ENCODE data around the gene MTMR1. TPM values are rescaled to one million over a fixed set of nuclear protein-coding genes. Genes with fewer than 3 reads are reported as not detected.

The MTMR1 gene
- 31.8 and 40.0 TPM in 2 replicates for total RNA-seq

GRCh38 chrX:150692831-150693724, at the start of gene MTMR1:
TSS of gene MTMR1 (plus strand) at chrX:150693396. CDS start at chrX:150693531, 135 bp downstream.
- H3K27ac Mint-ChIP-seq = peak within 1 kb of the TSS; percentile 97
- H3K36me3 Mint-ChIP-seq (ENCODE audit: low read depth) = peaks cover 9% of the 10 kb centered on the region
- H3K9me3 Mint-ChIP-seq = no peaks in the 10 kb centered on the region
- H3K4me1 Mint-ChIP-seq (ENCODE audit: low read depth) = peaks cover 73% of the 10 kb centered on the region
- no peaks in the 10 kb centered on the region for H3K27me3 Mint-ChIP-seq (ENCODE audit: insufficient read depth)
- intact Hi-C loops (cut with micrococcal nuclease) = loop anchor here (5.0 to 10.0 kb wide), 4 partner anchors 56 to 1188 kb away; partner anchors contain the start of genes EOLA2, IDS and VMA21
- DNase-seq (ENCODE audit: low spot score) = no peak
- H3K4me3 Mint-ChIP-seq = peak within 1 kb of the TSS; percentile 91

- Mint-ChIP-seq H3K27me3 (ENCODE audit: insufficient read depth) (no peaks in the 10 kb centered on the region), H3K36me3 (ENCODE audit: low read depth) (peaks cover 15% of the 10 kb centered on the region), H3K4me3 (no peak overlapping the region), H3K4me1 (ENCODE audit: low read depth) (no peaks in the 10 kb centered on the region), H3K9me3 (no peaks in the 10 kb centered on the region), H3K27ac (no peak overlapping the region)
- DNase-seq (ENCODE audit: low spot score) = no peak
- intact Hi-C loops (cut with micrococcal nuclease) = no loop called here
These were observed 49.2 kb upstream of the MTMR1 start for GRCh38 chrX:150643958-150644357.

- Mint-ChIP-seq H3K27ac (no peak overlapping the region), H3K4me3 (no peak overlapping the region), H3K9me3 (no peaks in the 10 kb centered on the region), H3K4me1 (ENCODE audit: low read depth) (no peaks in the 10 kb centered on the region), H3K27me3 (ENCODE audit: insufficient read depth) (no peaks in the 10 kb centered on the region), H3K36me3 (ENCODE audit: low read depth) (peaks cover 19% of the 10 kb centered on the region)
- intact Hi-C loops (cut with micrococcal nuclease) = no loop called here
- DNase-seq (ENCODE audit: low spot score) = no peak
These were observed 48.8 kb upstream of the MTMR1 start for GRCh38 chrX:150644422-150644821.

GRCh38 chrX:150647331-150647730, 45.9 kb upstream of the MTMR1 start:
- Mint-ChIP-seq H3K4me1 (ENCODE audit: low read depth) (peaks cover 4% of the 10 kb centered on the region), H3K9me3 (no peaks in the 10 kb centered on the region), H3K4me3 (no peak overlapping the region), H3K27me3 (ENCODE audit: insufficient read depth) (no peaks in the 10 kb centered on the region), H3K36me3 (ENCODE audit: low read depth) (peaks cover 32% of the 10 kb centered on the region), H3K27ac (no peak overlapping the region)
- no peak for DNase-seq (ENCODE audit: low spot score)
- intact Hi-C loops (cut with micrococcal nuclease) = no loop called here

GRCh38 chrX:150648296-150648940, 44.8 kb upstream of the MTMR1 start:
- DNase-seq (ENCODE audit: low spot score) = no peak
- intact Hi-C loops (cut with micrococcal nuclease) = no loop called here
- H3K36me3 Mint-ChIP-seq (ENCODE audit: low read depth) = peaks cover 30% of the 10 kb centered on the region
- no peak overlapping the region for H3K27ac Mint-ChIP-seq
- H3K4me1 Mint-ChIP-seq (ENCODE audit: low read depth) = peaks cover 4% of the 10 kb centered on the region
- no peaks in the 10 kb centered on the region for H3K27me3 Mint-ChIP-seq (ENCODE audit: insufficient read depth)
- no peaks in the 10 kb centered on the region for H3K9me3 Mint-ChIP-seq
- H3K4me3 Mint-ChIP-seq = no peak overlapping the region

GRCh38 chrX:150649096-150649870, 43.9 kb upstream of the MTMR1 start:
- Mint-ChIP-seq H3K4me3 (no peak overlapping the region), H3K27ac (no peak overlapping the region), H3K4me1 (ENCODE audit: low read depth) (peaks cover 4% of the 10 kb centered on the region), H3K27me3 (ENCODE audit: insufficient read depth) (no peaks in the 10 kb centered on the region), H3K9me3 (no peaks in the 10 kb centered on the region), H3K36me3 (ENCODE audit: low read depth) (peaks cover 34% of the 10 kb centered on the region)
- intact Hi-C loops (cut with micrococcal nuclease) = no loop called here
- no peak for DNase-seq (ENCODE audit: low spot score)

- Mint-ChIP-seq H3K27me3 (ENCODE audit: insufficient read depth) (no peaks in the 10 kb centered on the region), H3K36me3 (ENCODE audit: low read depth) (peaks cover 31% of the 10 kb centered on the region), H3K4me1 (ENCODE audit: low read depth) (peaks cover 4% of the 10 kb centered on the region), H3K4me3 (no peak overlapping the region), H3K27ac (no peak overlapping the region), H3K9me3 (no peaks in the 10 kb centered on the region)
- intact Hi-C loops (cut with micrococcal nuclease) = no loop called here
- DNase-seq (ENCODE audit: low spot score) = no peak
These were observed 41.3 kb upstream of the MTMR1 start for GRCh38 chrX:150651906-150652305.

GRCh38 chrX:150655788-150656187, 37.4 kb upstream of the MTMR1 start:
- Mint-ChIP-seq H3K4me3 (no peak overlapping the region), H3K9me3 (no peaks in the 10 kb centered on the region), H3K27me3 (ENCODE audit: insufficient read depth) (no peaks in the 10 kb centered on the region), H3K36me3 (ENCODE audit: low read depth) (peaks cover 21% of the 10 kb centered on the region), H3K27ac (no peak overlapping the region), H3K4me1 (ENCODE audit: low read depth) (peaks cover 1% of the 10 kb centered on the region)
- intact Hi-C loops (cut with micrococcal nuclease) = no loop called here
- no peak for DNase-seq (ENCODE audit: low spot score)

GRCh38 chrX:150663073-150663472, 30.1 kb upstream of the MTMR1 start:
- H3K4me1 Mint-ChIP-seq (ENCODE audit: low read depth) = no peaks in the 10 kb centered on the region
- H3K4me3 Mint-ChIP-seq = no peak overlapping the region
- intact Hi-C loops (cut with micrococcal nuclease) = no loop called here
- peaks cover 22% of the 10 kb centered on the region for H3K36me3 Mint-ChIP-seq (ENCODE audit: low read depth)
- no peaks in the 10 kb centered on the region for H3K27me3 Mint-ChIP-seq (ENCODE audit: insufficient read depth)
- H3K9me3 Mint-ChIP-seq = no peaks in the 10 kb centered on the region
- no peak for DNase-seq (ENCODE audit: low spot score)
- H3K27ac Mint-ChIP-seq = no peak overlapping the region

GRCh38 chrX:150664290-150664689, 28.9 kb upstream of the MTMR1 start:
- Mint-ChIP-seq H3K4me3 (no peak overlapping the region), H3K27me3 (ENCODE audit: insufficient read depth) (no peaks in the 10 kb centered on the region), H3K9me3 (no peaks in the 10 kb centered on the region), H3K4me1 (ENCODE audit: low read depth) (no peaks in the 10 kb centered on the region), H3K36me3 (ENCODE audit: low read depth) (peaks cover 22% of the 10 kb centered on the region), H3K27ac (no peak overlapping the region)
- DNase-seq (ENCODE audit: low spot score) = no peak
- intact Hi-C loops (cut with micrococcal nuclease) = no loop called here

GRCh38 chrX:150676221-150676620, 17.0 kb upstream of the MTMR1 start:
- H3K27ac Mint-ChIP-seq = no peak overlapping the region
- H3K36me3 Mint-ChIP-seq (ENCODE audit: low read depth) = peaks cover 4% of the 10 kb centered on the region
- H3K4me1 Mint-ChIP-seq (ENCODE audit: low read depth) = no peaks in the 10 kb centered on the region
- DNase-seq (ENCODE audit: low spot score) = no peak
- H3K9me3 Mint-ChIP-seq = no peaks in the 10 kb centered on the region
- H3K27me3 Mint-ChIP-seq (ENCODE audit: insufficient read depth) = peaks cover 2% of the 10 kb centered on the region
- no peak overlapping the region for H3K4me3 Mint-ChIP-seq
- intact Hi-C loops (cut with micrococcal nuclease) = no loop called here

- Mint-ChIP-seq H3K27me3 (ENCODE audit: insufficient read depth) (peaks cover 2% of the 10 kb centered on the region), H3K9me3 (no peaks in the 10 kb centered on the region), H3K4me1 (ENCODE audit: low read depth) (peaks cover 5% of the 10 kb centered on the region), H3K27ac (no peak overlapping the region), H3K4me3 (no peak overlapping the region), H3K36me3 (ENCODE audit: low read depth) (no peaks in the 10 kb centered on the region)
- DNase-seq (ENCODE audit: low spot score) = no peak
- intact Hi-C loops (cut with micrococcal nuclease) = no loop called here
These were observed 12.2 kb upstream of the MTMR1 start for GRCh38 chrX:150680974-150681373.
